Measurements from ENCODE around the gene JUNB.

The JUNB gene

DNA sequence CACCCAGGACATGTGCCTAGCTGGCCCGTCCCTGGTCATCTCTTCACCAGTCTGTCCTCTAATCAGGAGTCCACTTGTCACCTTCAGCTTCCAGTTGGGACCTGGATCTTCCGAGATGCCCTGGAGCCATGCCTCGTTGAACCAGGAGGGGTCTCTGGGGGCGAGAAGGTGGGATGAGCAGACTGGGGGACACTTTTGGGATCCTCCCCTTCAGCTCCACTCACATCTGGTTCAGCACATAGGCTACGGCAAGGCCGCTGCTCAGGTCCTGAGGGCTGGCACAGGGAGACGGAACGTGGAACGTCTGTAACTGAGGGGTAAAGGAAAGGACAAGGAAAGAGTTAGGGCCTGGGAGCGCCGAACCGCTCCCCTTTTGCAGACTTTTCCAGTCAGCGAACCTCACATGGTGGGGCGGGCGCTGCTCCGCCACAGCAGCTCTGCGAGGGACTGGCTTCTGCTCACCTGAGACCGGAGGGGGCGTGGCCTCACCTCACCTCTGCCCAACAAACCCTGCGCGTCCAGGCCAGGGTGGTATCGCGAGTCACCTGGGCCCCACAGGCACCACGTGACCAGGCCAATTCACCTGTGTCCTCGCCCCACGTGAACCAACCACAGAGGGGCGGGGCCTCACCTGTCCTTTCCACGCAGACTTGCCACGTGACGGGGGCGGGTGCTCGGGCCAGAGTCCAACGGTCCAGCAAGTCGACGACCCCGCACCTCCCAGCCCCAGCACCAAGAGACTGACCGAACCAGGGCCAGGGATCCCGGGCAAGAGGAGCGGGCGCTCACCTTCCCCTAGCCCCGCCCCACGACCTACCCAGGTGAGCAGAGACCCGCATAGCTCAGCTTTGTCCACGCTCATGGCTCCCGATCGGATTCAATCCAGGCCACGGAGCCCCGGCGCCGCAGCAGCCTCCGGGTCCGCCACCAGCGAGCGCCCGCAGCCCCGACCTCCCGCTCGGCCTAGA, 16.4 kb upstream of the JUNB start, which contains the start of gene HOOK2:
Gene HOOK2 (minus strand): TSS at position 965 of the 968 bp plus-strand sequence. CDS start 103 bp downstream, at position 862.
- no peak for DNase-seq (ENCODE audit: low read depth)

DNA sequence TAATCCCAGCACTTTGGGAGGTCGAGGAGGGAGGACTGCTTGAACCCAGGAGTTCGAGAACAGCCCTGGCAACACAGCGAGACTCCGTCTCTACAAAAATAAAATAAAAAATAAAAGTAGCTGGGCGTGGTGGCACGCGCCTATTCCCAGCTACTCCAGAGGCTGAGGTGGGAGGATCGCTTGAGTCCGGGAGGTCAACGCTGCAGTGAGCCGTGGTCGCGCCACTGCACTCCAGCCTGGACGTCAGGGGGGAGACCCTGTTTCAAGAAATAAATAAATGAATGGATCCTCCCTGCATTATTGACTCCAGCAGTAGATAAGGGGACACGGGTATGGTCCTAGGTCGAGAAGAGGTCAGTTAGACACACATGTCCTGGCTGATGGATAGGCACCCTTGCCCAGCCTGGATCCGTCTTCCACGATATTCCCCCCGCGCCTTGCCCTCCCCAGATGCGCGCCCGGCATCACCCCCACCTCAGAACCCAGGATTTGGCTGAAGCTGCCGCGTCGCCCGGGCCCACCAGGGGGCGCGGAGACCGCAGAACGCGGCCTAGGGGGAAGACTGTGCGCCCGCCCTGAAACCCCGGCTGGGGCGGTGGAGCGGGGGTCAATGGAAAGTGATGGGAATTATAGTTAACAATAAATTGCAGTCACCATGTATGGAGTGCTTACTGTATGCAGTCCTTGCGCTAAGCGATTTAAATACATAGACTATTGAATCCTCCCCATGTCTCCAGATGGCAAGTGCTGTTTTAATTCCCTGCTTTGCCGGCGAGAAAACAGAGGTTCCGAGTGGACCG, 13.9 kb upstream of the JUNB start:
- no peak for DNase-seq (ENCODE audit: low read depth)

DNA sequence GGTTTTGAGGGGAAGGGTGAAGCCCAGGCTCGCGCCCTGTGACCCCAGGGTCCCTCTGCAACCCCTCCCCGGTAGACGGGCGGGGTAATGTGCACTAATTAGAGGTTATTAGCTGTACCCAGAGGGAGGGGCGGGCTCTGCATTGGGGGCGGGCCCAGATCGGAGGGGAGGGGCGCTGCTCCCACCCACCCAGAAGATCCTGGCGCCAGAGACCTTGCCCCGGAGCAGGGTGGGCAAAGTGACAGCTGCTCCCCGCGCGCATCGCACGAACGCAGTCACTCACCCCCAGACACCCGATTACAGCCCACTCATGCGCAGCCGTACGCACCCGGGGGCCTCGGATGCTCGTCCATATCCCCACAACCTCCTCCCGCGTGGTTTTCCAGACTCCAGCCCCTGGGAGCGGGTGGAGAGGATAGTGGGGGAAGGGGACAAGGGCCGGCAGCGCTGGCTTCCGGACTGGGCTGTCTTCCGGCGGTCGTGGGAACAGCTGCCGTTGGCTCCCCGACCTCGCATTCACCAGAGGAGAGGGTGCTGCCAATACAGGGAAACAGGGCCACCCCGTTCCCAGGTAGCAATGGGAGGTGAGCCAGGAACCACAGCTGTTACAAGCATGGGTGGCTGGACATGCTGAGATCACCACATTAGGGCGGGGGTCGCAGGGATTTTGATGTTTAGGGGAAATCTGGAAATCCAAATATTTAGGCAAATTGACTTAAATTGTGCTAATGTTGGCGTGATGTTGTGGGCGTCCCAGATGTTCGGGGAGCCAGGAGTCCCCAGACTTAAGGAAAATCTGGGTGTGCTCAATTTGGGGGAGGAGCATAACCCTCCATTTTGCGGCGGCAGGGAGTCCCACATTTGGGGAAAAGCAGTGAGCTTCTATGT, 13.0 kb upstream of the JUNB start:
- no peak for DNase-seq (ENCODE audit: low read depth)

GRCh38 chr19:12778905-12779161, 12.5 kb upstream of the JUNB start:
- no peak for DNase-seq (ENCODE audit: low read depth)

DNA sequence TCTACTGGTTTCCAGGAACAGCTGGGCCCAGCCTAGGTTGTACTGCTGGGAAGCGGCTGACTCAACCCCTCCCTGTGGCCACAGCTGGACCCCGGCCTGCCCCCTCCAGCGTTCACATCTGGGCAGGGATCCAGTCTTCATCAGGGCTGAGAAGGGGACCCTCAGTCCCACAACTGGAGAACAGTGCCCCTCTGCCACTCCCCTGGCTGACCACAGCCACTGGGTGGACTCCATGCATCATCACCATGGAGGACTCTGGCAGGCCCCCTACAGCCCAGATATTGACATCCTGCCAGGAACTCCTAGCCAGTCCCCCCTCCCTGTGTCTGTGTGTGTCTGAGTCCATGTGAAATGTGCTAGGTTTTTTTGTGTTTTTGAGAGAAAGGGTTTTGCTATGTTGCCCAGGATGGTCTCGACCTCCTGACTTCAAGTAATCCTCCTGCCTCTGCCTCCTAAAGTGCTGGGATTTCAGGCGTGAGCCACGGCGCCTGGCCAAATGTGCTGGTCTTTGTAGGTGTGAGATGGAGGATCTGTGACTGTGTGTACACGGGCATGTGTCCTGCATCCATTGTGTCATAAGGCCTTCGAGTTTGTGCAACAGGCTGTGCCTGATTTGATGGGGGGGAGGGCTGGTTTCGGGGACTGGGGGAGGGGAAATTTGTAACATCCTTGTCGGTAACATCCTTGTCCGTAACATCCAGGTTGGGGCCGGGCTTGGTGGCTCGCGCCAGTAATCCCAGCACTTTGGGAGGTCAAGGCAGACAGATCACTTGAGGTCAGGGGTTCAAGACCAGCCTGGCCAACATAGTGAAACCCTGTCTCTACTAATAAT, 11.9 kb upstream of the JUNB start:
- DNase-seq (ENCODE audit: low read depth) = no peak

DNA sequence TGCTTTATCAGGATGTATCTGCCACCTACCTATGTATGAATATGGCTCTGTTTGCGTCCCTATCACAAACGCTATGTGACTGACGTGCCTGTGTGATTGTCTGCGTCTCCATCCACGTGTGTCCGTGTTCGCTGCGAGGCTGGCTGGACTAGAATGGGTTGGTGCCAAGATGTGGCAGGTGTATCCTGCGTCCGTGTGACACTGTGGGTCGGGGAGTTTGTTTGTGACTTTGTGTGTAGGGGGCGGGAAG, 9.2 kb upstream of the JUNB start:
- no peak for DNase-seq (ENCODE audit: low read depth)

DNA sequence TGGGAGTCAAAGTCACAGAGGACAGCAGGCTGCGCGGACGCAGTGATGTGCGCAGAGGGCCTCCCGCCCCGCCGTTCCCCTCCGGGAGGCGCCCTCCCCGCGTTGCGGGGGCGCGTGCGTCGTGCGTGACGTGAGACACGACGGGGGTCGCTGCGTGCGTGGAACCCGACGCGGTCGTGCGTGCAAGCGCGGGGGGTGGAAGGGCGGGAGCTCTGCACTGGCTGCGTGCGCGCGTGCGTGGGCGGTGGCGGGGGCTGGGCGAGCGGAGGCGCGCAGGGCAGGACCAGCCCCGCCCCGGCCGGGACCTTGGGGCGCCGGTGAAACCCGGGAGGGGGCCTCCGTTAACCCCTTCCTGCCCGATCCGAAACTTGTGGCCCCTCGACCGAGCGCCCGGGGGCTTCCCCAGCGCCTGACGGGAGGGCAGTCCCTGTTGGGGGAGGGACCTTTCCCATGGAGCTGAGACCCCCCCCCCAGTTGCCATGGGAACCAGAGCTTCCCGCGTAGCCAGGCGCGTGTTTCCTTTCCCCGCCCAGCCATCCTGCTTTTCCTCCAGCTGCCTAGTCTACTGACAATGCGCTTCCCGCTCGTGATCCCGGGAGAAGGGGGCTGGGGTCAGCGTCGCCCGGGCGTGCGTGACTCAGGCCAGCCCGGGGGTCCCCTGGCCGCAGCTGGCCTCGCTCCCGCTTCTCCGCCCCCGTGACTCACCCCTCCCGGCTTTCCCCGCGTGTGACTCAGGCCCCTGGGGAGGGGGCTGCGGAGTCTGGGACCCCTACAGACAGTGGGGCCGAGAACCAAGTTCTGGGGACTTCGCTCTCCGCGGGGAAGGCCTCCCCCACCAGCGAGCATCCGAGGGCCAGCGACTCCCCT, 8.6 kb upstream of the JUNB start:
- no peak for DNase-seq (ENCODE audit: low read depth)

DNA sequence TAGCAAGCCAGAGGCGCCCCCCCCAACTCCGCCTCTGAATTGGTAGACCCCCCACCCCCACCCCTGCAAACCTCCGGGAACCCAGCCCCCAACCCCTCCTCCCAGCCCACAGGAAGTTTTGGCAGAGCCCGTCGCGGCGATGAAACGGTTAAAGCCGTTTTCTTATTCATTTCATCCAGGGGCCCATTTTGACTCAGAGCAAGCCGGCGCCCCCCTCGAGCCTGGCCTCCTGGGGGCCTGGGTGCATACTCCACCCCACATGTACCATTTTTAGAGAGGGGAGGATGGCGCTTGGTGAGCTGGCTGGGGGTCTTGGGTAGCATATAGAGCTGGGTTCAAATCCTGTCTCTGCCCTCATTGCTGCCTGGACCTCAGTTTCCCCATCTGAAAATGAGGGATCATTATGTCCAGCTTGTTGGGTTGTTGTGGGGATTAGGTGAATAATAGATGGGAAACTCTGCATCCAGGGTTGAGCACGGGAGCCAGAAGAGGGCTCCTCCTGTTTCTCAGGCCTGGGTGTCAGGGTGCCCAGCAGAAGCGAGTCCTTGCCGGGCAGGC, 7.9 kb upstream of the JUNB start:
- no peak for DNase-seq (ENCODE audit: low read depth)

DNA sequence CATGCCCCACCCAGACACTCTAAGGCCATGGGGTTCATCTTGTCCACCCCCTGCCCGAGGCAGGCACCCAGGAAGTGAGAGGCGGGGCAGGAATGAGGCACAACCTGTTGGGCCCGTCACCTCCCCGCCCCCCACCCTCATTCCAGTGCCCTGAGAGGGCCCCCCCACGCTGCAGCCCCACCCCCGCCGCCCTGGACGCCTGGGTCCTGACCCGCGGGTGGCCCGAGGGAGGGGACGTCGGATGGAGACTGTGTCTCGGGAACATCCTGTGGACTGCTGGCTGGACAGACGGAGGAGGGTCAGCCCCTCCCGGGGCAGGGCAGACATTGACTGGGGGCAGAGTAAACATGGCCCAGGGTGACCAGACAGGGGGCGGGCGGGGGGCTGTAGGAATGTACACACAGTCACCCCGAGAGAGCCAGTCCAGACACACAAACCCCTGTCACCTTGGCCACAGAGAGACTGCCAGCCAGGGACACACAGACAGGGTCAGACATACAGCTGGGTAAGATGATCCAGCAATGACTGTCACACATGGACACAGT, 7.4 kb upstream of the JUNB start:
- no peak for DNase-seq (ENCODE audit: low read depth)

DNA sequence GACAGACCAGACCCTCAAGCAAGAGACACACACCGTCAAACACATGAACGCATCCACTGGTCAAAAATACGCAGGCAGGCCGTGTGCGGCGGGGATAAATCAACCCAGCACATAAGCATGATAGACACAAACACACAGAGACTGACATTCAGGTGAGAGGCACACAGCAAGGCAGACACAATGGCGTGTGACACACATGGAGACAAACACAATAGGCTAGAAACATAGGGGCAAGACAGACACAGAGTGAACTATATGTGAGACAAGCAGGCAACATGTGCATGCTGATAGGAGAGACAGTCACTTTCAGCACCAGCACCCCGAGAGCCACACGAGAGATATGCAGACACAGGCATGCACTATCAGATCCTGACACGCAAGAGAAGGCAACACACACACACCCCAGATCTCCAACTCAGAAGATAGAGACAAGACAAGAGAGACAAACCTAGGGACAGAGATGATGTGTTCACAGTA, 6.9 kb upstream of the JUNB start:
- no peak for DNase-seq (ENCODE audit: low read depth)

DNA sequence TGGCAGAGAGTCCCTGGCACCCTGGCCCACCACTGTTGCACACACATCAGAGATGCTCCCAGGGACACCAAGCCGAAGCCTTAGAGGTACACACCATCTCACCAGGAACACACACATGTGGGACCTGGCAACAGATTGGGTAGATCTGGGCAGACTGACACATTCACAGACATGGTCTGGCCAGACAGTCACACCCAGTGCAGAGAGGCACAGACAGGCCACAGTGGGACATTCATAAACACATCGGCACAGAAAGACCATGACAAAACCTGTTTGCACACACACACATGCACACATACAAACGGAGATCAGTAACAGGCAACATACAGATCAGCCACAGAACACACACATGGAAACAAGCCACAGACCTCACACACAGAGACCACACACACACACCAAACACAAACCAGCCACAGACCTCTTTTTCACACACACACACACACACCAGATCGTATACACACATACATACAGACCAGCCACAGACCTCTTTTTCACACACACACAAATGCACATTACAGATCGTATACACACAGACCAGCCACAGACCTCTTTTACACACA, 6.3 kb upstream of the JUNB start:
- DNase-seq (ENCODE audit: low read depth) = no peak

DNA sequence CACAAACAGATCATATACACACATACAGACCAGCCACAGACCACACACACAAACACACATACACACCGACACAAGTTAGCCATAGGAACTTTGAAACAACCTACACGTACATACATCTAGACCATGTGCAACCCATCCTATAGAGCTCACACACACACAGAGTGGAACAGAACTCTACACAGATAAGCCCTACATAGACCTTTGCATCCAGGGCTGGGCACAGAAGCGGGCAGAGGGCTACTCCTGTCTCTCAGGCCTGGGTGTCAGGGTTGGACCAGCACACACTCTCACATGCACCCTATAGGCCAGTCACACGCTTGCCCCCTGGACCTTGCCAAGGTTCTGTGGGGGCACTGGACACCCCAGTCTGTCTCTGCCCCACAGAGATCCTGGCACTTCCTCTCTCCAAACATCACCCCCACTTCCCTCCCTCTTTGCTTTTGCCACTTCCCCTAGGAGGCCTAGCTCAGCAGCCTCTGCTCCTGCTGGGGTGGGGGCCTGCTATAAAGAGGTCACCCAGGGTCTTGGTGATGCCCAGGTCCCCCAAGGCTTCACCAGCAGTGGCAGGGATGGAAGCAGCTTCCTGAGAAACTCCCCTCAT, 5.8 kb upstream of the JUNB start:
- no peak for DNase-seq (ENCODE audit: low read depth)

GRCh38 chr19:12786141-12786870, 5.0 kb upstream of the JUNB start:
- no peak for DNase-seq (ENCODE audit: low read depth)

DNA sequence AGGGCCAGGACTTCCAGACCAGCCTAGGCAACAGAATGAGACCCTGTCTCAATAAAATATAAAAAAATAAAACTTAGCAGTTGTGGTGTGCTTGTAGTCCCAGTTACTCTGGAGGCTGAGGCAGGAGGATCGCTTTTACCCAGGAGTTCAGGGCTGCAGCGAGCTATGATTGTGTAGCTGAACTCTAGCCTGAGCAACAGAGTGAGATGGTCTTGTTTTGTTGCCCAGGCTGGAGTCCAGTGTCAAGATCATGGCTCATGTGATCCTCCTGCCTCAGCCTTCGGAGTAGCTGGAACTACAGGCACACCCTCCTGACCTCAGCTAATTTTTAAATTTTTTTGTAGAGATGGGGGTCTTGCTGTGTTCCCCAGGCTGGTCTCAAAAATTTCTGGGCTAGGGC, 4.3 kb upstream of the JUNB start:
- DNase-seq (ENCODE audit: low read depth) = no peak

GRCh38 chr19:12787458-12787857, 3.8 kb upstream of the JUNB start:
- DNase-seq (ENCODE audit: low read depth) = no peak

DNA sequence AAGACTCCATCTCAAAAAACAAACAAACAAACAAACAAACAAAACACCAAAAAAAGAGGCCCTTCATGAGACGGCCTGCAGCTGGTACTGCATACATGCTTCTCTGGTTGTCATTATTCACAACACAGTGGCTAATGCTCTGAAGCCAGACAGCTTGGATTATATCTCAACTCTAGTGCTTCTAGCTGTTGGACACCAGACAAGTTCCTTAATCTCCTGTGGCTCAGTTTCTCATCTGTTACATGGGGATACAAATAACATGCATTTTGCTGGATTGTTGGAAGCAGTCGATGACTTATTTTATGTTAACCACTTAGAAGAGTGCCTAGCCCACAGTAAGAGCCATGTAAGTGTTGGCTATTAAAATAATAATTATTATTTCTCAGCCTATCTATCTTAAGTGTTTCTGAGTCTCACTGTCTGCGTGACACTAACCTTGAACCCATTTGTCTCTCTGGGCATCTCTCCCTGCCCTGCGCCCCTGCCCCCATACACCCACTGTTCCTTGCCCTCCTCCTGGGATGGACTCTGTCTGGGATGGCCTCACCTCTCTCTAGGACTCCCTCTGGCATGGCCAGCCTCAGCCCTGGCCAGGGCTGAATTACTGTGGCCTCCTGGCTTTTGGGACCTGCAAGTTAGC, 3.1 kb upstream of the JUNB start:
- DNase-seq (ENCODE audit: low read depth) = no peak

- no peak for DNase-seq (ENCODE audit: low read depth)
These were observed 2.6 kb upstream of the JUNB start for GRCh38 chr19:12788682-12789097.

All from non-pigmented ciliary epithelial cell (primary cell).